ENCODE measurements around the gene MRPL52. TPM values are rescaled to one million over a fixed set of nuclear protein-coding genes. Genes with fewer than 3 reads are reported as not detected.

The MRPL52 gene
- total RNA-seq, 1 donor from 2014 or later: 137 TPM

DNA sequence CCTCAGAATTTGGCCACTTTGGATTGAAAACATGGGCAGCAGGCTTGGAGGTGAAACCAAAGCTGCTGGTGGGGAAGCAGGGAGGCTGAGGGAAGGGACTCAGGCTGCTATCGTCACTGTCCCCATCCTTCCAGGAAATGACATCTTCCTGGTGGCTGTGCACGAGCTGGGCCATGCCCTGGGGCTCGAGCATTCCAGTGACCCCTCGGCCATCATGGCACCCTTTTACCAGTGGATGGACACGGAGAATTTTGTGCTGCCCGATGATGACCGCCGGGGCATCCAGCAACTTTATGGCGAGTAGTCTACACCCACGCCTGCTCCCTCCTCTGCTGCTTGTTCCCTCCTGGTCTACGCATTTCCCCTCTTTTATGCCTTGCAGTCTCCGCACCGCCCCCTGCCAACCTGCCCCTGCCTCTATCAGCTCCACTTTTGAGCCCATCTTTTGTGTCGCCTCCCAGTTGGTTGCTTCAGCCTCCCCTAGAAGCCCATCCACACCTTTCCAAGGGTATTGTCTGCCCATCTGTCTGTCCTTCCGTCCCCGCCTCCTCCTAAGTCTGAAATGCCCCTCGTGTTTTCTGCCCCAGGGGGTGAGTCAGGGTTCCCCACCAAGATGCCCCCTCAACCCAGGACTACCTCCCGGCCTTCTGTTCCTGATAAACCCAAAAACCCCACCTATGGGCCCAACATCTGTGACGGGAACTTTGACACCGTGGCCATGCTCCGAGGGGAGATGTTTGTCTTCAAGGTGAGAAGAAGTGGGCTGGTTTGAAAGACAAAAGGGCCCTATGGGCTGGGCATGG is 13.6 kb downstream of the MRPL52 start:
- H3K9me3 Mint-ChIP-seq: no peaks in the 10 kb centered on the region
- H3K36me3 Mint-ChIP-seq (ENCODE audit: low read depth): peaks cover 6% of the 10 kb centered on the region
- TF ChIP-seq, protein P1, sequence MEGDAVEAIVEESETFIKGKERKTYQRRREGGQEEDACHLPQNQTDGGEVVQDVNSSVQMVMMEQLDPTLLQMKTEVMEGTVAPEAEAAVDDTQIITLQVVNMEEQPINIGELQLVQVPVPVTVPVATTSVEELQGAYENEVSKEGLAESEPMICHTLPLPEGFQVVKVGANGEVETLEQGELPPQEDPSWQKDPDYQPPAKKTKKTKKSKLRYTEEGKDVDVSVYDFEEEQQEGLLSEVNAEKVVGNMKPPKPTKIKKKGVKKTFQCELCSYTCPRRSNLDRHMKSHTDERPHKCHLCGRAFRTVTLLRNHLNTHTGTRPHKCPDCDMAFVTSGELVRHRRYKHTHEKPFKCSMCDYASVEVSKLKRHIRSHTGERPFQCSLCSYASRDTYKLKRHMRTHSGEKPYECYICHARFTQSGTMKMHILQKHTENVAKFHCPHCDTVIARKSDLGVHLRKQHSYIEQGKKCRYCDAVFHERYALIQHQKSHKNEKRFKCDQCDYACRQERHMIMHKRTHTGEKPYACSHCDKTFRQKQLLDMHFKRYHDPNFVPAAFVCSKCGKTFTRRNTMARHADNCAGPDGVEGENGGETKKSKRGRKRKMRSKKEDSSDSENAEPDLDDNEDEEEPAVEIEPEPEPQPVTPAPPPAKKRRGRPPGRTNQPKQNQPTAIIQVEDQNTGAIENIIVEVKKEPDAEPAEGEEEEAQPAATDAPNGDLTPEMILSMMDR (conservative IDR thresholded peaks at IDR 0.05): no peak
- no peak overlapping the region for H3K4me3 Mint-ChIP-seq
- peaks cover 26% of the 10 kb centered on the region for H3K4me1 Mint-ChIP-seq
- peak overlapping the region; percentile 95 for H3K27ac Mint-ChIP-seq (ENCODE audit: unreplicated experiment)
- no peak for DNase-seq (ENCODE audit: low read depth, low spot score)
- H3K27me3 Mint-ChIP-seq (ENCODE audit: low read depth): peaks cover 5% of the 10 kb centered on the region

DNA sequence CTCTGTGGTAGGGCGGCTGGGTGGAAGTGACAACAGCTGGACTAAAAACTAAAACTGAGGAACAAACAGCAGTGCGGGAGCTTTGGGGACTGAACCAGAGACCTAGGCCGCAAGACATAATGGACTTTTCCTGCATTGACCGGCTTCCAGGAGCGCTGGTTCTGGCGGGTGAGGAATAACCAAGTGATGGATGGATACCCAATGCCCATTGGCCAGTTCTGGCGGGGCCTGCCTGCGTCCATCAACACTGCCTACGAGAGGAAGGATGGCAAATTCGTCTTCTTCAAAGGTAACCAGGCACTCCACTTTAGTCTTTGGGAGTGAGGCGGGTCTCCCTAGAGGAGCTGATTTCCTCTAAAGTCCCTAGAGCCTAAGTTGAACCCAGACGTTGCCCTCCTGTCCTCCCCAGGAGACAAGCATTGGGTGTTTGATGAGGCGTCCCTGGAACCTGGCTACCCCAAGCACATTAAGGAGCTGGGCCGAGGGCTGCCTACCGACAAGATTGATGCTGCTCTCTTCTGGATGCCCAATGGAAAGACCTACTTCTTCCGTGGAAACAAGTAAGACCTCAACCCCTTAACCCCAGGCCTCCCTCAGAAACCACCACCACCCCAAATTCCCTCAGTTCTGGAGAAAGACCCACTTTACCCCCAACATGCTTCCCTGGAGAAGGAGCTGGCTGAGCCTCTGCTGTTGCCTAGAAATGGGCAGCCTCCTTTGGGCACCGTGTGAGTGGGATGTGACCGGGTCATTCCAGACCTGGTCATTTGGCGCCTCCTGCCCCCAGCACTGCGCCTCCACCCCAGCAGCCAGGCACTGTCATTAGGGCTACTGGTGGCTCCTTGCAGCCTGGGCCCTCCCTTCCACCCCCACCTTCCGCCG is 14.8 kb downstream of the MRPL52 start:
- Mint-ChIP-seq H3K9me3 (no peaks in the 10 kb centered on the region), H3K4me1 (peaks cover 25% of the 10 kb centered on the region), H3K27ac (ENCODE audit: unreplicated experiment) (no peak overlapping the region), H3K4me3 (no peak overlapping the region), H3K36me3 (ENCODE audit: low read depth) (peaks cover 4% of the 10 kb centered on the region), H3K27me3 (ENCODE audit: low read depth) (no peaks in the 10 kb centered on the region)
- TF ChIP-seq, protein P1 (conservative IDR thresholded peaks at IDR 0.05): no peak
- DNase-seq (ENCODE audit: low read depth, low spot score): no peak

DNA sequence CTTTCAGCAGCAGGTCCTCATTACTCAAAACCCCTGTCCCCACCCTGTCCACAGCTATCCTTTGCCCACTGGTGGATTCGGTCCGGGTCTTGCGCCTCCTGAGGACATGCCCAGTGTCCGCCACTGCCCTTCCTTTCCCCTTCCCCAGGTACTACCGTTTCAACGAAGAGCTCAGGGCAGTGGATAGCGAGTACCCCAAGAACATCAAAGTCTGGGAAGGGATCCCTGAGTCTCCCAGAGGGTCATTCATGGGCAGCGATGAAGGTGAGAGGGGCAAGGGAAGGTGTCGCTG is 15.4 kb downstream of the MRPL52 start:
- H3K4me3 Mint-ChIP-seq: no peak overlapping the region
- peaks cover 25% of the 10 kb centered on the region for H3K4me1 Mint-ChIP-seq
- H3K27ac Mint-ChIP-seq (ENCODE audit: unreplicated experiment): no peak overlapping the region
- H3K9me3 Mint-ChIP-seq: no peaks in the 10 kb centered on the region
- H3K36me3 Mint-ChIP-seq (ENCODE audit: low read depth): peaks cover 4% of the 10 kb centered on the region
- TF ChIP-seq, protein P1 (conservative IDR thresholded peaks at IDR 0.05): no peak
- no peaks in the 10 kb centered on the region for H3K27me3 Mint-ChIP-seq (ENCODE audit: low read depth)
- DNase-seq (ENCODE audit: low read depth, low spot score): no peak

DNA sequence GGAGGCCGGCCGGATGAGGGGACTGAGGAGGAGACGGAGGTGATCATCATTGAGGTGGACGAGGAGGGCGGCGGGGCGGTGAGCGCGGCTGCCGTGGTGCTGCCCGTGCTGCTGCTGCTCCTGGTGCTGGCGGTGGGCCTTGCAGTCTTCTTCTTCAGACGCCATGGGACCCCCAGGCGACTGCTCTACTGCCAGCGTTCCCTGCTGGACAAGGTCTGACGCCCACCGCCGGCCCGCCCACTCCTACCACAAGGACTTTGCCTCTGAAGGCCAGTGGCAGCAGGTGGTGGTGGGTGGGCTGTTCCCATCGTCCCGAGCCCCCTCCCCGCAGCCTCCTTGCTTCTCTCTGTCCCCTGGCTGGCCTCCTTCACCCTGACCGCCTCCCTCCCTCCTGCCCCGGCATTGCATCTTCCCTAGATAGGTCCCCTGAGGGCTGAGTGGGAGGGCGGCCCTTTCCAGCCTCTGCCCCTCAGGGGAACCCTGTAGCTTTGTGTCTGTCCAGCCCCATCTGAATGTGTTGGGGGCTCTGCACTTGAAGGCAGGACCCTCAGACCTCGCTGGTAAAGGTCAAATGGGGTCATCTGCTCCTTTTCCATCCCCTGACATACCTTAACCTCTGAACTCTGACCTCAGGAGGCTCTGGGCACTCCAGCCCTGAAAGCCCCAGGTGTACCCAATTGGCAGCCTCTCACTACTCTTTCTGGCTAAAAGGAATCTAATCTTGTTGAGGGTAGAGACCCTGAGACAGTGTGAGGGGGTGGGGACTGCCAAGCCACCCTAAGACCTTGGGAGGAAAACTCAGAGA is 16.3 kb downstream of the MRPL52 start:
- Mint-ChIP-seq H3K27me3 (ENCODE audit: low read depth) (no peaks in the 10 kb centered on the region), H3K4me1 (peaks cover 25% of the 10 kb centered on the region), H3K36me3 (ENCODE audit: low read depth) (peaks cover 4% of the 10 kb centered on the region), H3K4me3 (peak overlapping the region; percentile 47), H3K27ac (ENCODE audit: unreplicated experiment) (no peak overlapping the region), H3K9me3 (no peaks in the 10 kb centered on the region)
- TF ChIP-seq, protein P1 (conservative IDR thresholded peaks at IDR 0.05): no peak
- no peak for DNase-seq (ENCODE audit: low read depth, low spot score)

DNA sequence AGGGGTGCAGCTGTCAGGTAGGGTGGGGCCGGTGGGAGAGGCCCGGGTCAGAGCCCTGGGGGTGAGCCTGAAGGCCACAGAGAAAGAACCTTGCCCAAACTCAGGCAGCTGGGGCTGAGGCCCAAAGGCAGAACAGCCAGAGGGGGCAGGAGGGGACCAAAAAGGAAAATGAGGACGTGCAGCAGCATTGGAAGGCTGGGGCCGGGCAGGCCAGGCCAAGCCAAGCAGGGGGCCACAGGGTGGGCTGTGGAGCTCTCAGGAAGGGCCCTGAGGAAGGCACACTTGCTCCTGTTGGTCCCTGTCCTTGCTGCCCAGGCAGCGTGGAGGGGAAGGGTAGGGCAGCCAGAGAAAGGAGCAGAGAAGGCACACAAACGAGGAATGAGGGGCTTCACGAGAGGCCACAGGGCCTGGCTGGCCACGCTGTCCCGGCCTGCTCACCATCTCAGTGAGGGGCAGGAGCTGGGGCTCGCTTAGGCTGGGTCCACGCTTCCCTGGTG is 17.2 kb downstream of the MRPL52 start:
- H3K27ac Mint-ChIP-seq (ENCODE audit: unreplicated experiment): peak overlapping the region; percentile 78
- no peak for DNase-seq (ENCODE audit: low read depth, low spot score)
- H3K4me1 Mint-ChIP-seq: peaks cover 25% of the 10 kb centered on the region
- H3K4me3 Mint-ChIP-seq: no peak overlapping the region
- TF ChIP-seq, protein P1 (conservative IDR thresholded peaks at IDR 0.05): no peak
- no peaks in the 10 kb centered on the region for H3K27me3 Mint-ChIP-seq (ENCODE audit: low read depth)
- no peaks in the 10 kb centered on the region for H3K36me3 Mint-ChIP-seq (ENCODE audit: low read depth)
- H3K9me3 Mint-ChIP-seq: no peaks in the 10 kb centered on the region

Data from neural crest cell (in vitro differentiated cells).